SKM-1 treated with dmso at 0.1 percent for 144 hours (cell line): ENCODE results near the gene KEAP1.
"Not testable (repeated sequence)": the region's sequence is repeated elsewhere in the genome, so short reads cannot be mapped to it uniquely, and the experiment has no call there.

ENCODE experiments used
- DNase-seq: peaks from one replicate; lab custom pipeline; 2025; ENCODE audit not compliant: unreplicated experiment; lab: John Stamatoyannopoulos, UW

The KEAP1 gene

GRCh38 chr19:10503002-10503789 lies at the start of gene KEAP1:
TSS of gene KEAP1 (minus strand) at chr19:10503356. CDS start at chr19:10500033, 3,323 bp downstream.
- DNase-seq = no peak

GRCh38 chr19:10552510-10553053 lies 49.4 kb upstream of the KEAP1 start:
- no peak for DNase-seq

GRCh38 chr19:10551698-10552301 lies 48.6 kb upstream of the KEAP1 start:
- peak; percentile 27 for DNase-seq

GRCh38 chr19:10551006-10551405 lies 47.9 kb upstream of the KEAP1 start:
- DNase-seq = not testable (repeated sequence)

DNA sequence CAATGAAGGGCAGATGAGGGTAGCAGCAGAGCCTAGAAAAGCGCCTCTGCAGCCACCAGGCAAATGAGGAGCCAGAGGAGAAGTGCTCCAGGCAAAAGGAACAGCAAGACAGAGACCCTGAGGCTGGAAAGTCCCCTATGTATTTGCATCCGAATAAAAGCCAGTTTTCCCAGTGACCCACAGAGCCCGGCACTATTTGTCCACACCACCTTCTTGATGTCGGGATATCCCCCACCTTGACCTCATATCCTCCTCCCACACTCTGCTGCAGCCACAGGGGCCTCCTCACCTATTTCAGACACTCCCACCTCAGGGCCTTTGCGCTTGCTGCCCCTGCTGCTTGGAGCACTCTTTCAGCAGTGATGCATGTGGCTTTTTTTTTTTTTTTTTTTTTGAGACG lies 47.2 kb upstream of the KEAP1 start:
- DNase-seq = no peak

GRCh38 chr19:10549733-10550132 lies 46.6 kb upstream of the KEAP1 start:
- DNase-seq = no peak

DNA sequence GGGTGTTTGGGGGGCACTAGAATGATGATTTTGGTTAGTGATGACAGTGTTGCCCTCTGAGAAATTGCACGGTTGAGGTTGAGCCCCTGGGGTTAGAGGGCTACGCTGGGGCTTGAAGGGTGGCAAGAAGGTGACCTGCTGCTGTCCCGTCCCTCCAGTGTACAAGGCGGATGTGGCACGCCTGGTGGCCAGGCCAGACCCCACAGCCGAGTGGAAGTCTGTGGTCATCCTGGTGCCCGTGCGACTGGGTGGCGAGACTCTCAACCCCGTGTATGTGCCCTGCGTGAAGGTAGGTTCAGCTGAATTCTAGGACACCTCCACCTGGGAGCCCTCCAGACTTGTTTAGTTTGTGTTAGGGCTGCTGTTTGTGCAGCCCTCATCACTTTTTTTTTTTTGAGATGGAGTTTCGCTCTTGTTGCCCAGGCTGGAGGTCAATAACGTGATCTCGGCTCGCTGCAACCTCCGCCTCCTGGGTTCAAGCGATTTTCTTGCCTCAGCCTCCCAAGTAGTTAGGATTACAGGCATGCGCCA lies 45.7 kb upstream of the KEAP1 start:
- DNase-seq = no peak

GRCh38 chr19:10546817-10547216 lies 43.7 kb upstream of the KEAP1 start:
- DNase-seq = no peak

DNA sequence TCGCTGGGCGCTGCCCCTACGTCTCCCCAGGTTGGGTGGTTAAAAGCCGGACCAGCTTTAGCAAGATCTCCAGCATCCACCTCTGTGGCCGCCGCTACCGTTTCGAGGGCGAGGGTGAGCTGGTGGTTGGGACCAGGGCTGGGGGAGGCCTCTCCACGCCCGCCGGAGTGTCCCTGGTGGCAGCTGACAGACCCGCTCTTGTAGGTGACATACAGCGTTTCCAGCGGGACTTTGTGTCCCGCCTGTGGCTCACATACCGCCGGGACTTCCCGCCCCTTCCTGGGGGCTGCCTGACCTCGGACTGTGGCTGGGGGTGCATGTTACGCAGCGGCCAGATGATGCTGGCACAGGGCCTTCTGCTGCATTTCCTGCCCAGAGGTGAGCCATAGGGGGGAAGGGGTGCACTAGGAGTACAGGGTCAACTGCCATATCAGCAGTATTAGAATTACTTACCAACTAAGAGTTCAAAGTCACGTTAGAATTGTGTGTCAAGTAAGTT lies 41.6 kb upstream of the KEAP1 start:
- no peak for DNase-seq

- peak; percentile 8 for DNase-seq
Observed at GRCh38 chr19:10544242-10544752, 41.1 kb upstream of the KEAP1 start.

DNA sequence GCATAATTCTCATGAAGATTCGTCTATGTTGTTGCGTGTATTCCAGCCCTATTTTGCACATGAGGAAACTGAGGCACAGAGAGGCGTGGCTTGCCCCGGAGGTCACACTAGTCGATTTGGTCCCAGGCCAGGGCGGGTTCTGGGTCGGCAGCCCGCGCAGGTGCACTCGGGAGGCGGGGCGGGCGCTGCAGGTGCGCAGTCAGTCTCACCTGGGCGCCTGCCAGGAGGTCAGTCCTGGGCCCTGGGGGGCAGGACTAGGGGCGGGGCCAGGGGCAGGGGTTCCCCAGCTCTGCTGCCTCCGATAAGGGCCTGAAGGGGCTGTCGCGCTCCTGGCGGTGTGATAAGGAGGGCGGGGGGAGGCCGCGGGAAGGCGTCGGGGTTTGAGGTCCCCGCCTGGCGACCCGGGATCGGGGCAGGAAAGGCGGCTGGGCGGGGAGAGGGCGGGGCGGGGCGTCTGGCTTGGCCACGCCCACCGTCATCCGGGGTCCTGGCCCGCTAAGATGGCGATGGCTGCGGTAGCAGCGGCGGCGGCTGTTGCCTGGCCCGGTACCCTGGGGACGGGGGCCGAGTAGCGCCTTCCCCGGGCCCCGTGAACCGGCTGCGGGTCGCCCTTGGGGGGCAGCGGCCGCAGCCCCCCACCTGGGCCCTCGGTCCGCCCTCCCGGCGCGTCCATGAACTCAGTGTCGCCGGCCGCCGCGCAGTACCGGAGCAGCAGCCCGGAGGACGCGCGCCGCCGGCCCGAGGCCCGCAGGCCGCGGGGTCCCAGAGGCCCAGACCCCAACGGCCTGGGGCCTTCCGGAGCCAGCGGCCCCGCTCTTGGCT lies 40.5 kb upstream of the KEAP1 start, which contains the start of gene ATG4D:
Gene ATG4D (plus strand): TSS at position 485 of the 822 bp plus-strand sequence. CDS start 187 bp downstream, at position 672.
- DNase-seq = peak; percentile 46

DNA sequence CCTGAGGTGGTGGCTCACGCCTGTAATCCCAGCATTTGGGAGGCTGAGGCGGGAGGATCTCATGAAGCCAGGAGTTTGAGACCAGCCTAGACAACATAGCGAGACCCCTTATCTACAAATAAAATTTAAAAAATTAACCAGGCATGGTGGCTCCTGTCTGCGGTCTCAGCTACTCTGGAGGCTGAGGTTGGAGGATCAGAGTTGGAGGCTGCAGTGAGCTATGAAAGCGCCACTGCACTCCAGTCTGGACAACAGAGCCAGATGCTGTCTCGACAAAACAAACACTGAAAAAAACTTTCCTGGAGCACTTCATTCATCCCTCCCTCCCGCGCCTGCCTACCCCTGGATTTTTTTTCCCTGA lies 39.9 kb upstream of the KEAP1 start:
- no peak for DNase-seq

GRCh38 chr19:10539016-10539415 lies 35.9 kb upstream of the KEAP1 start:
- peak; percentile 82 for DNase-seq

- no peak for DNase-seq
Observed at GRCh38 chr19:10538204-10538983, 35.2 kb upstream of the KEAP1 start.

- no peak for DNase-seq
Observed at GRCh38 chr19:10537668-10538067, 34.5 kb upstream of the KEAP1 start.

- DNase-seq = no peak
Observed at GRCh38 chr19:10535613-10536012, 32.5 kb upstream of the KEAP1 start.

DNA sequence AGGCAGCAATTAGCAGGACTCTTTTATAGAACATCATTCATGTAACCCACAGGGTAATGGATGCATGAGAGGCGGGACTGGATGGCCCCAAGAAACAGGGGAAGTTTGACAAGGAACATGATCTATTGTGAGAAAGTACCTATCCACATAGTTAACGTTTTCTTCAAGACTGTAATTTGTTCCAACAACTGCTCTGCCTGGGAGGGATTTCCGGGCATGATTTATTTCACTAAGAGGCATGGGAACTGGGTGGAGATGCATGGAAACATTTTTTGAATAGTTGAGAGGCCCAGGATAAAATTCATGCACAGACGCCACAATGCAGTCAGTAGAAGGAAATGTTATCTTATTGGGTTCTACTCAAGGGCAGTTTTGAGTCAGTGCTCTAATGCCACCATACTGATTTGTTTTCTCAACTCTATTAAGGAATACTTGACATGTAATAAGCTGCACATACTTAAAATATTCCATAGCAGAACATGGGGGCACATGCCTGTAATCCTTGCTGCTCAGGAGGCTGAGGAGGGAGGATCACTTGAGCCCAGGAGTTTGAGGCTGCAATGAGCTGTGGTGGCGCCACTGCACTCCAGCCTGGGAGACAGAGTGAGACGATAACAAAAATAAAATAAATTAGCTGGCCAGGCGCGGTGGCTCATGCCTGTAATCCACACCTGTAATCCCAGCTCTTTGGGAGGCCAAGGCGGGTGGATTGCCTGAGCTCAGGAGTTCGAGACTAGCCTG lies 30.7 kb upstream of the KEAP1 start:
- no peak for DNase-seq

DNA sequence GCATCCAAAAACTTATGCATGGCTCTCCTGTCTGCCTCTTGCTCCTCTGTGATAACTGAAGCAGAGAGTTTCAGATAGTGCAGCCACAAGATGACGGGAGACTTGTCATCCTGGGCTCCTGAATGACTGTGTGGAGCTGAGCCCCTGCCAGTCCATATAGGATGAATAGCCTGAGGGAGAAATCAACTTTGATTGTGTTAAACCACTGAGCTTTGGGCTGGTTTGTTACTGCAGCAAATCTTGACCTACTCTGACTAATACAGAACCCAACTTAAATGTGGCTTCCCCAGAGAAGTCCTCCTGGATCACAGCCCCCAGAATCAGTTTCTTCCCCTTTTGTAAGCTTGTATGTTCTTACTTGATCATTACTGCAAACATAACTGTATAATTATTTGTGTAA lies 29.3 kb upstream of the KEAP1 start:
- DNase-seq = no peak

- not testable (repeated sequence) for DNase-seq
Observed at GRCh38 chr19:10526887-10527286, 23.7 kb upstream of the KEAP1 start.
